Measurements from ENCODE around the gene ZBBX. TPM values are rescaled to one million over a fixed set of nuclear protein-coding genes. Genes with fewer than 3 reads are reported as not detected.

ZBBX gene
- total and polyA plus RNA-seq, 9 of the 15 experiments (the other 6 are each of a cell fraction or from before 2014, with no cell fraction given): not detected

- Histone ChIP-seq H3K4me1 (replicated peaks in 1 of 2; ENCODE audit: control insufficient read depth in 2 of 2, insufficient read depth in 2 of 2, low read length in 2 of 2) (no peaks in the 10 kb centered on the region), H3K4me2 (ENCODE audit: insufficient read depth, low read length) (no peak overlapping the region), H3K9me1 (ENCODE audit: control insufficient read depth, insufficient read depth, low read length) (no peaks in the 10 kb centered on the region), H2AFZ (ENCODE audit: low read depth, low read length) (no peak overlapping the region), H4K20me1 (replicated peaks; ENCODE audit: control insufficient read depth, insufficient read depth, low read length) (no peaks in the 10 kb centered on the region), H3K4me3 (no peak overlapping the region), H3K27ac (ENCODE audit: extremely low read depth, low read depth, low read length) (no peak overlapping the region), H3K27me3 (ENCODE audit: control insufficient read depth in 2 of 2, insufficient read depth in 2 of 2, low read length in 2 of 2) (no peaks in the 10 kb centered on the region), H3K79me2 (ENCODE audit: control insufficient read depth, insufficient read depth, low read length) (no peaks in the 10 kb centered on the region), H3K9ac (ENCODE audit: insufficient read depth in 1 of 2, low read depth in 2 of 2, low read length in 2 of 2) (no peak overlapping the region), H3K36me3 (ENCODE audit: control insufficient read depth, insufficient read depth, low read length) (no peaks in the 10 kb centered on the region), H3K9me3 (replicated peaks; ENCODE audit: control insufficient read depth, insufficient read depth, low read depth, low read length) (0 out of 2 replicates have a peak, but pooled peaks cover 2% of the 10 kb centered on the region)
- WGBS (ENCODE audit: insufficient coverage, low coverage, missing lambda C conversion rate): 0% methylated on average over 2 of the region's 2 CpGs
- TF ChIP-seq USF1 (CRISPR knock-in tag; IDR thresholded peaks at IDR 0.05): no peak
- peak in 1 of 3 experiments; percentile 11; a peak in 1 of 6 replicates for TF ChIP-seq CTCF (IDR thresholded peaks at IDR 0.05 in 2 of 3, conservative IDR thresholded peaks at IDR 0.05 in 1 of 3; ENCODE audit: insufficient read depth in 2 of 3, low read depth in 1 of 3, low read length in 3 of 3)
- no peak for TF ChIP-seq CREB5 (CRISPR knock-in tag; IDR thresholded peaks at IDR 0.05)
- no peak for TF ChIP-seq SETDB1 (IDR thresholded peaks at IDR 0.05; ENCODE audit: low read length)
- peak; percentile 32 to 40; a peak in 3 of 4 replicates for TF ChIP-seq RAD21 (CRISPR knock-in tag; conservative IDR thresholded peaks at IDR 0.05 in 1 of 2, IDR thresholded peaks at IDR 0.05 in 1 of 2)
- no peak for TF ChIP-seq CREM (IDR thresholded peaks at IDR 0.05; ENCODE audit: low read depth)
- no peak for TF ChIP-seq SREBF1 (IDR thresholded peaks at IDR 0.05; ENCODE audit: borderline replicate concordance, low read depth, low read length)
- peak in 1 of 4 experiments; percentile 1 for DNase-seq (ENCODE audit: extremely low read depth in 1 of 4, low spot score in 3 of 4)
- ChIA-PET CTCF (ENCODE audit: low intra/inter-chr PET ratio) (no interaction called here), POLR2A (no interaction called here)
- intact Hi-C loops (cut with micrococcal nuclease) (no loop called here), in situ Hi-C loops (cut with MboI) (no loop called here)
- ATAC-seq: no peak
- FAIRE-seq: no peak
- no TSS peak for BruUV-seq (replicated peaks)
Measured at GRCh38 chr3:167350245-167350862, 29.7 kb downstream of the ZBBX start.
